Astrocyte of the spinal cord (primary cell): ENCODE measurements around the gene SCYGR4.

Experiments
- DNase-seq: peaks from one replicate; pipeline ENCODE4 v3.0.0; 2011; ENCODE audit warnings: low read depth, low spot score
- H3K4me3 ChIP-seq: 2 replicates; pipeline ENCODE4 v1.5.1; 2011; ENCODE audit warnings: low read depth, mild to moderate bottlenecking, low read length, moderate library complexity
- in situ Hi-C: cut with HindIII; loops from 2 replicates; pipeline ENCODE4 v1.10.0; 2017; ENCODE audit warnings: low sequenced_read_pairs
- TF ChIP-seq, protein P1 (sequence below): IDR thresholded peaks from 2 replicates; pipeline ENCODE4 v1.5.1; 2012; ENCODE audit warnings: low read depth, mild to moderate bottlenecking, low read length, inconsistent platforms

SCYGR4 gene

DNA sequence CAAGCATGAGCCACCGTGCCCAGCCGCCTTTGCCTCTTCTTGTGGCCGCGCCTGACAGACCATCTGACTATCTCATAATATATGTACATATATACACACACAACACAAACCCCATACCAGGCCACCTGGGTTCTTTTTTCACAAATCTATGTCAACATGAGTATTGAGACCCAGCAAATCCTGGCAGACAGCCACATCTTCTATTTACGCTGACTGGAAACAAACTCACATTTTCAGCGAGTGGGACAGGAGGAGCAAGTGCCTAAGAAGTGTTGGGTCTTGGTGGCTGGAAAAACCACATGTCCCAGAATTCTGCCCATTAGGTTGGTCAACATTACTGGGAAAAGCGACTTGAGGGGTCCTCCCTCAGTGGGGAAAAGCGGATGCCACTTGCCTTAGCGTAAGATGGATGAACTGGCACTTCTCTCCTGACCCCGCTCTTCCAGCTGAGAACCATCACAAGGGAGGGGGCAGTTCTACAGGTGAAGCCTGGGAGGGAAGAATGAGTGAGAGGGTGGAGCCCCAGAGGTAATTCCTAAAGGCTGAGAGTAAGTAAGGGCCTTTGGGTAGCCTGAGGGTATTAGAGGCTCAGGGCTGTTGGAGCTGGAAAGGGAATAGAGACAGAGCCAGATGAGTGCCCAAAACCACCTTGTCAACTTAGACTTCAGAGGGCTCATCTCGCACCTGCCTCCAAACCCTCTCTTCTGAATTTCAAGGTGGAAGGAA lies 4.6 kb upstream of the SCYGR4 start:
- TF ChIP-seq, protein P1, sequence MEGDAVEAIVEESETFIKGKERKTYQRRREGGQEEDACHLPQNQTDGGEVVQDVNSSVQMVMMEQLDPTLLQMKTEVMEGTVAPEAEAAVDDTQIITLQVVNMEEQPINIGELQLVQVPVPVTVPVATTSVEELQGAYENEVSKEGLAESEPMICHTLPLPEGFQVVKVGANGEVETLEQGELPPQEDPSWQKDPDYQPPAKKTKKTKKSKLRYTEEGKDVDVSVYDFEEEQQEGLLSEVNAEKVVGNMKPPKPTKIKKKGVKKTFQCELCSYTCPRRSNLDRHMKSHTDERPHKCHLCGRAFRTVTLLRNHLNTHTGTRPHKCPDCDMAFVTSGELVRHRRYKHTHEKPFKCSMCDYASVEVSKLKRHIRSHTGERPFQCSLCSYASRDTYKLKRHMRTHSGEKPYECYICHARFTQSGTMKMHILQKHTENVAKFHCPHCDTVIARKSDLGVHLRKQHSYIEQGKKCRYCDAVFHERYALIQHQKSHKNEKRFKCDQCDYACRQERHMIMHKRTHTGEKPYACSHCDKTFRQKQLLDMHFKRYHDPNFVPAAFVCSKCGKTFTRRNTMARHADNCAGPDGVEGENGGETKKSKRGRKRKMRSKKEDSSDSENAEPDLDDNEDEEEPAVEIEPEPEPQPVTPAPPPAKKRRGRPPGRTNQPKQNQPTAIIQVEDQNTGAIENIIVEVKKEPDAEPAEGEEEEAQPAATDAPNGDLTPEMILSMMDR: no peak
- in situ Hi-C loops: no loop called here
- DNase-seq: no peak
- no peak overlapping the region for H3K4me3 ChIP-seq

DNA sequence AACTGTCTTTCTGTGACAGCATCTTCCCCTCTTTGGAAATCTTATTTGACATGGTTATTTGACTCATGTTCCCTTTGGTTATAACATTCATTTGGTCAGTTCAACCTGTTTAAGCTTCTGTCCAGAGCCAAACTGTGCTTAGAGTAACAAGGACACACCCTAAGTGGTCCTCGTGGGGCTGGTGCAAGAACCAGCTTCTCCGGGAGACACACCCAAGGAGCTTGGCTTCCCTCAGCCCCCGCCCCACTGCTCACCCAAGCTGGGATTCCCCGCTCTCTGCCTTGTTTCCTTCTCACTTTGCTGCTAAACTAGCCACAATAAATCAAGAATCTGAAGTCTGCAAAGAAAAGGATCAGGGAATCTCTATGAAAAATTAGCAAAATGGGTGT lies 4.0 kb upstream of the SCYGR4 start:
- in situ Hi-C loops: no loop called here
- TF ChIP-seq, protein P1: no peak
- DNase-seq: no peak
- H3K4me3 ChIP-seq: no peak overlapping the region

- DNase-seq: no peak
- no peak overlapping the region for H3K4me3 ChIP-seq
- in situ Hi-C loops: no loop called here
- TF ChIP-seq, protein P1: no peak
These were observed 3.1 kb upstream of the SCYGR4 start for GRCh38 chr2:227614246-227614645.

- in situ Hi-C loops: no loop called here
- H3K4me3 ChIP-seq: no peak within 1 kb of the TSS
- TF ChIP-seq, protein P1: no peak
- DNase-seq: no peak
These were observed 2.6 kb upstream of the SCYGR4 start, which contains the start of gene SCYGR3 for GRCh38 chr2:227614740-227615139. Gene SCYGR3, minus strand, starts transcription at chr2:227614840. Its CDS starts 0 bp downstream, at chr2:227614840.

GRCh38 chr2:227615181-227615580 lies 2.1 kb upstream of the SCYGR4 start:
- DNase-seq: no peak
- TF ChIP-seq, protein P1: no peak
- in situ Hi-C loops: no loop called here
- no peak overlapping the region for H3K4me3 ChIP-seq

- TF ChIP-seq, protein P1: no peak
- H3K4me3 ChIP-seq: no peak overlapping the region
- in situ Hi-C loops: no loop called here
- DNase-seq: no peak
These were observed 1.4 kb upstream of the SCYGR4 start for GRCh38 chr2:227615906-227616305.
